ENCODE results near the gene ASCL4.

DNA sequence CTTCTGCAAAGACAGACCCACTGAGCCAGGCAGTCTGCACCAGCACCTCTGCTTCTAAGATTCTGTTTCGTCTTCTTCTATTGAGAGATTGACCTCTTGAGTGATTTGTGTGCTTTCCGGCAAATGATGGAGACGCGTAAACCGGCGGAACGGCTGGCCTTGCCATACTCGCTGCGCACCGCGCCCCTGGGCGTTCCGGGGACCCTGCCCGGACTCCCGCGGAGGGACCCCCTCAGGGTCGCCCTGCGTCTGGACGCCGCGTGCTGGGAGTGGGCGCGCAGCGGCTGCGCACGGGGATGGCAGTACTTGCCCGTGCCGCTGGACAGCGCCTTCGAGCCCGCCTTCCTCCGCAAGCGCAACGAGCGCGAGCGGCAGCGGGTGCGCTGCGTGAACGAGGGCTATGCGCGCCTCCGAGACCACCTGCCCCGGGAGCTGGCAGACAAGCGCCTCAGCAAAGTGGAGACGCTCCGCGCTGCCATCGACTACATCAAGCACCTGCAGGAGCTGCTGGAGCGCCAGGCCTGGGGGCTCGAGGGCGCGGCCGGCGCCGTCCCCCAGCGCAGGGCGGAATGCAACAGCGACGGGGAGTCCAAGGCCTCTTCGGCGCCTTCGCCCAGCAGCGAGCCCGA lies 703 bp downstream of the ASCL4 start:
- TF ChIP-seq, protein P1, sequence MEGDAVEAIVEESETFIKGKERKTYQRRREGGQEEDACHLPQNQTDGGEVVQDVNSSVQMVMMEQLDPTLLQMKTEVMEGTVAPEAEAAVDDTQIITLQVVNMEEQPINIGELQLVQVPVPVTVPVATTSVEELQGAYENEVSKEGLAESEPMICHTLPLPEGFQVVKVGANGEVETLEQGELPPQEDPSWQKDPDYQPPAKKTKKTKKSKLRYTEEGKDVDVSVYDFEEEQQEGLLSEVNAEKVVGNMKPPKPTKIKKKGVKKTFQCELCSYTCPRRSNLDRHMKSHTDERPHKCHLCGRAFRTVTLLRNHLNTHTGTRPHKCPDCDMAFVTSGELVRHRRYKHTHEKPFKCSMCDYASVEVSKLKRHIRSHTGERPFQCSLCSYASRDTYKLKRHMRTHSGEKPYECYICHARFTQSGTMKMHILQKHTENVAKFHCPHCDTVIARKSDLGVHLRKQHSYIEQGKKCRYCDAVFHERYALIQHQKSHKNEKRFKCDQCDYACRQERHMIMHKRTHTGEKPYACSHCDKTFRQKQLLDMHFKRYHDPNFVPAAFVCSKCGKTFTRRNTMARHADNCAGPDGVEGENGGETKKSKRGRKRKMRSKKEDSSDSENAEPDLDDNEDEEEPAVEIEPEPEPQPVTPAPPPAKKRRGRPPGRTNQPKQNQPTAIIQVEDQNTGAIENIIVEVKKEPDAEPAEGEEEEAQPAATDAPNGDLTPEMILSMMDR (IDR thresholded peaks at IDR 0.05) = no peak
- no peak for TF ChIP-seq POLR2A (IDR thresholded peaks at IDR 0.05)
